GM19023 (cell line): ENCODE results near the gene TMEM266.
"Not testable (repeated sequence)": the region's sequence is repeated elsewhere in the genome, so short reads cannot be mapped to it uniquely, and the experiment has no call there.

Experiments used
- ATAC-seq: cut with Tn5 transposase; IDR thresholded peaks from one replicate; pipeline ENCODE4 v1.9.1; 2021; ENCODE audit warnings: mild to moderate bottlenecking, moderate library complexity; ENCODE audit not compliant: unreplicated experiment

TMEM266 gene, protein sequence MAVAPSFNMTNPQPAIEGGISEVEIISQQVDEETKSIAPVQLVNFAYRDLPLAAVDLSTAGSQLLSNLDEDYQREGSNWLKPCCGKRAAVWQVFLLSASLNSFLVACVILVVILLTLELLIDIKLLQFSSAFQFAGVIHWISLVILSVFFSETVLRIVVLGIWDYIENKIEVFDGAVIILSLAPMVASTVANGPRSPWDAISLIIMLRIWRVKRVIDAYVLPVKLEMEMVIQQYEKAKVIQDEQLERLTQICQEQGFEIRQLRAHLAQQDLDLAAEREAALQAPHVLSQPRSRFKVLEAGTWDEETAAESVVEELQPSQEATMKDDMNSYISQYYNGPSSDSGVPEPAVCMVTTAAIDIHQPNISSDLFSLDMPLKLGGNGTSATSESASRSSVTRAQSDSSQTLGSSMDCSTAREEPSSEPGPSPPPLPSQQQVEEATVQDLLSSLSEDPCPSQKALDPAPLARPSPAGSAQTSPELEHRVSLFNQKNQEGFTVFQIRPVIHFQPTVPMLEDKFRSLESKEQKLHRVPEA

DNA sequence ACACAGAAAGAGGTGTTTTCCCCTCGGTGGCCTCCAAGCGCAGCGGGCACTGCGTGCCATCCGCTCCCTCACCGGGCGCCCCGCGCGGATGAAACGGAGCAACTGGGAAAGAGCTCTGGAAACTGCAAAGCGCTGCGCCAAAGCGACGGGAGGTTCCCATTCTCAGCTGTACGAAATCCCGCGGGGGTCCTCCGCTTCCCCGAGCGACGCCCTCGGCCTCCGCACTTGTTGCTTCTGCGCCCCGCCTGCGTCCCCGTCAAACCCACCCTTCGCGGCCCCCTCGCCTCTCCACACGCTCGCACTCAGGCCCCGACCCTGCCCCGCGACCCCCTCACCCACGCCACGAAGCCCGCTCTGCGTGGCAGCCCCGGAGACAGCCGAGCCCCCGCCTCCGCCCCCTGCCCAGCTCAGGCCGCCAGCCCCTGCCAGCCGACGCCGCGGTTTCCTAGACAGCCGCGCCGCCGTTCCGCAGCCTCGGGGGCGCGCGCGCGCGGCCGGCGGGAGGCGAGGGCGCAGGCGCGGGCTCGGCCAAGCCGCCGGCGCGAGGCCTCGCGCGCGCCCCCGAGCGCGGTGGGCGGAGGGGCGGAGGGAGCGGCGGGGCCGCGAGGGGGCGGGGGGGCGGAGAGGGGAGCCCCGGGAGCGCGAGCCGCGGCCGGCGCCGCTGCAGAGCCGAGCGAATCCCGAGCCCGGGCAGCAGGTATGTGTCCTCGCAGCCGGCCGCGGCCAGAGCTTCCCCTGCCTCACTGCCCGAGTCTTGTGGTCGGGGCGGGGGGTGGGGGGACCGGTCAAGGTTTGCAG is at the start of gene TMEM266:
Gene TMEM266, plus strand, starts transcription at position 666 of the 798 bp plus-strand sequence. CDS start 74,279 bp downstream, outside the sequence.
- ATAC-seq = no peak

GRCh38 chr15:76010613-76011012 is 49.2 kb upstream of the TMEM266 start:
- ATAC-seq = no peak

DNA sequence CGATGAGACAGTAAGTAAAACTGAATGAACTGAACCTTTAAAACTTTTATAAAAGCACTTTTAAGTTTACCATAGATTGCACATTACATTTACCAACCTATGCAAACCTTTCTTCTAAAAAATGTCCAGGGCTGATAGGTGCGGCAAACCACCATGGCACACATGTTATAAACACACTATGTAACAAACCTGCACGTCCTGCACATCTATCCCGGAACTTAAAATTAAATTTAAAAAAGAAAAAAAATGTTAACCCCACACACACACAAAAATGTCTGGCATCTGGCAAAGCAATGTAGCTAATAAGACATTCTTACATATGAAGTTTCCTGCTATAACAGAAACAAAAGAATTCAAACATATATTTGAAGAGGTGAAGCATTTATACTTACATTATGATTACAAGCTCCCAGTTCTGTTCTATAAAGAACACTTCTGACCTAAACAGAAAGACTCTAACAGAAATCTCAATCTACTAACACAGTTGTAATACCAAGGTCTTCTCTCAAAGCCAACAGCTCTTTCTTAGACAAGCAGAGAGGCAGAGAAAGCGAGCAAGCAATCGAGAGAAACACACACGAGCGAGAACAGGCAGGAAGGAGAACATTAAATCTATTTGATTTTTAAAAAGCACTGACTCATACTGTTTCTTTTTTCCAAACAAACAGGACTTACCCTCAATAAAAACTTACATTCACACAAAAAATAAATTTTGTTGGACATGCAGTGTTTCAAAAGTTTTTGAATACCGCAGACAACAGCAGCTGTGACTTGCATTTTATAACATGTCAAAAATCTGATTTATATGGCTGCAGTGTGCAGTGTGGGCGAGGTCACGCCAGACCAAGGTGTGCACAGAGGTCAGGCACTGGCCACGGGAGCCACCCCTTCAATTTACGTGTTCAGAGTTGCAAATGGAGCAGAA is 47.9 kb upstream of the TMEM266 start, which contains the start of gene NRG4:
Gene NRG4, minus strand, starts transcription at position 798 of the 925 bp plus-strand sequence. CDS start 1,194 bp downstream, outside the sequence.
- ATAC-seq = no peak

- not testable (repeated sequence) for ATAC-seq
These were observed 46.3 kb upstream of the TMEM266 start for GRCh38 chr15:76013470-76013869.

DNA sequence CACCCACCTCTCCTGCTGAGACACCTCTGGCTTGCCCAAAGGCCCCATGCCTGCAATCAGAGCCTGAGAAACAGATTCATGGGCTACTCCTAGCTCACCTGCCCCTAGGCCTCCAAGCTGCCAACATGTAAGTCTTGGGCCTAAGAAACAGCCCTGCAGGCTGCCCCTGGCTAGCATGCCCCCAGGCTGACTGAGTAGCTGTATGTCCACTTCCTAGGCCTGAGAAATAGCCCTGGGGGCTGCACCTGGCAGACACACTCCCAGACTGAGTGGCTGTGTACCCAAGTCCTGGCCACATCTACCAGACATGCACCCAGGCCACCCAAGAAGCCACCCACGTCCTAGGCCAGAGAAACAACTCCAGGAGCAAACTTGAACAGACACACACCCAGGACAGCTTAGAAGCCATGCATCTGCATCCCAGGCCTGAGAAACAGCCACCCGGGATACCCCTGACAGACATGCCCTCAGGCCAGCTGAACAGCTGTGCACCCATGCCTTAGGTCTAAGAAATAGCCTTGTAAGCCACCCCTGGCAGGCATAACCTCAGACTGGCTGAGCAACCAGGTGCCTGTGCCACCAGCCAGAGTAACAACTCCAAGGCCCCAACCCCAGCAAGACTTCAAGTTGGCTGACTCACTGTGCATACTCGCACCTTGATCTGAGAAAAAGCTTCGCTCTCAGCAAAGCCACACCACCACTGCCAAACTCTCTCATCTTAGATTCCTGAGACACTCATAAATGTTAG is 35.6 kb upstream of the TMEM266 start:
- ATAC-seq = no peak

- no peak for ATAC-seq
These were observed 27.7 kb upstream of the TMEM266 start for GRCh38 chr15:76032046-76032445.

DNA sequence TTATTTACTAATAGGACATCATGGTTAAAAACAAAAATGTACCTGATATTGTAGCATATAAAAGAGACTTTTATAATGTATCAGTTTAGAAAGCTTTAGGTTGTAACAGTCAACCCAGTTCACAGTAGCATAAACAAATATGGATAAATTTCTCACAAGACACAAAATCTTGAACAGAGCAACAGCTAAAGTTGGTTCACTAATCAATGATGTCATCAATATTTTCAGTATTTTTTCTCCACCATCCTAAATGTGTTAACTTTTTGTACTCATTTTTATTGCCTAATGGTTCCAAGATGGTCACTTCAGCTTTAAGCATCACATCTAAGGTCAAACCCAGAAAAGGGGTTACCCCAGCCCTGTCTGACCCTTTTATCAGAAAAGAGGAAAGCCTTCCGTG is 26.3 kb upstream of the TMEM266 start:
- ATAC-seq = no peak

DNA sequence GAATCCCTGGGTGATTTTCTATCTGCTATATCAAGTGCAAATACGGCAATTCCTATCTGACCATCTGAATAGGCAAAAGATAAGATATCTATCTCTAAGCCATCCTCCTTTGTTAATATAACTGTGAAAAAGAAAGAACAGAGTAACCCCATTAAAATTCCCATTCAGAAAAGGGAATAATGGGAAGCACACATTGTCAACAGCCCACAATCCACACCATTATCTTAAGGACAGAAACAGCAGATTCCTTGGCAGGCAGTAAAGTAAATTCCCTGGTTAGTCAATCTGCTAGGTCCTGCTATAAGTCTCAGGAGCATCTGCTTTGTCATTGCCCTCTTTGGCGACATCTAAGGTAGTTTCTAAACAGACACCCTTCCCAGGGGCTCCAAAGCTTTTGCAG is 25.7 kb upstream of the TMEM266 start:
- ATAC-seq = no peak

DNA sequence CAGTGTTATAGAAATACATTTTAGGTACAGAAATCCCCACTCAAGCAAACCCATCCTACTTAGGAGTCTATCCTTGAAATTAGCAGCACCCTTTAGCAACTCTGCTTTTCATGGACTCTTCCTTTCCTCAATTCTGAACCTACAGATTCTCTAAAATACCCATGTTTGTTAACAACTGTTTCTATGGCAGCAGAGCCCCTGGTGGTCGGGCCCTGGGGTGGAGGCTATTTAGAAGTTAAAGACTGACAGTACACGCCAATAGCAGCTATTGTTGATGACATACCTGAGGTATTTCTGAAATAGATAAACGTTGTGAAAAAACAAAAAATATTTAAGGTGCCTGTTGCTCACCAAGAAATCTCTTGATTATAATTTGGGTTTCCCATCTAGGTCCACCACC is 24.2 kb upstream of the TMEM266 start:
- no peak for ATAC-seq

DNA sequence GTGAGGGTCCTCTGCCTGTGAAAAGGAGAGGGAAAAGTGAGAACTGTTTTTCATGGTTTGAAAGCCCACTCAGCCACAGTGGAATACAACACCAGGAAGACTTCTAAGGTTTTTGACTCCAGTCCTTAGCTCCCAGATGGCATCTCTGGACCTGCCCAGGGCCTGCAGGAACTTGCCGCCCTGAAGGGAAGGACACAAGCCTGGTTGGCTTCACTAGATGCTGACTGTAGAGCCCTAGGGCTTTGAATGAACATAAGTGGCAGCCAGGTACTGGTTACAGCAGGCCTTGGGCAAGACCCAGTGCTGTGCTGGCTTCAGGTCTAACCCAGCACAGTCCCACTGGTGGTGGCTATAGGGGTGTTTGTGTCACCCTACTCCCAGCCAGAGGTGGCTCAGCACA is 21.3 kb upstream of the TMEM266 start:
- no peak for ATAC-seq

- ATAC-seq = not testable (repeated sequence)
These were observed 5.6 kb upstream of the TMEM266 start for GRCh38 chr15:76054201-76054600.

GRCh38 chr15:76056931-76057330 is 2.9 kb upstream of the TMEM266 start:
- no peak for ATAC-seq

GRCh38 chr15:76057332-76058000 is 2.3 kb upstream of the TMEM266 start:
- ATAC-seq = no peak

DNA sequence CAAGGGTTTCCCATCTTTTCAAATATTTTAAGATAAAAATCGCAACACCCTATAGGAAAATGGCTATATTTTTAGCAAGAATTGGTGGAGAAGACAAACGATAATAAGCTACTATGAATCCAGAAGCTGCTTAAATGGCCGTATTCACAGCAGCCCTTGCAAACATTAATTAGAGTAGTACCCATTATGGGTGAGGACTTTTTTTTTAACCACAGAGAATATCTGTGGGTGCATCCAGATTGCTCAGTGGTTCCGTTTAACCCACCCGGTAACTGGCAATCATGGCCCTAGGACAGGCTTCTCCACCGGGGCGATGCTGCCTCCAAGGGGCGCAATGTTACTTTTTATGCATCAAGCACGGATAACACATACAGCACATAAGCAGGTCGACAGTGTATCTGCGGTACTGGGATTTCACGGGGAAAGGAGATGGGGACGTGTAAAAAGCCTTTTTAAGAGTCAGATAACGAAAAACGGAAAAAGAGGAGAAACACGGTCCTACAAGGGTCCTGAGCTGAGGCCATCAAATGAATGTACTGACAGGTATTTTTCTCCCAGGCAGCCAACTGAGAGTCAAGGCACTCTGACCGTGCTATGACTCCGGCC is 968 bp upstream of the TMEM266 start:
- no peak for ATAC-seq

DNA sequence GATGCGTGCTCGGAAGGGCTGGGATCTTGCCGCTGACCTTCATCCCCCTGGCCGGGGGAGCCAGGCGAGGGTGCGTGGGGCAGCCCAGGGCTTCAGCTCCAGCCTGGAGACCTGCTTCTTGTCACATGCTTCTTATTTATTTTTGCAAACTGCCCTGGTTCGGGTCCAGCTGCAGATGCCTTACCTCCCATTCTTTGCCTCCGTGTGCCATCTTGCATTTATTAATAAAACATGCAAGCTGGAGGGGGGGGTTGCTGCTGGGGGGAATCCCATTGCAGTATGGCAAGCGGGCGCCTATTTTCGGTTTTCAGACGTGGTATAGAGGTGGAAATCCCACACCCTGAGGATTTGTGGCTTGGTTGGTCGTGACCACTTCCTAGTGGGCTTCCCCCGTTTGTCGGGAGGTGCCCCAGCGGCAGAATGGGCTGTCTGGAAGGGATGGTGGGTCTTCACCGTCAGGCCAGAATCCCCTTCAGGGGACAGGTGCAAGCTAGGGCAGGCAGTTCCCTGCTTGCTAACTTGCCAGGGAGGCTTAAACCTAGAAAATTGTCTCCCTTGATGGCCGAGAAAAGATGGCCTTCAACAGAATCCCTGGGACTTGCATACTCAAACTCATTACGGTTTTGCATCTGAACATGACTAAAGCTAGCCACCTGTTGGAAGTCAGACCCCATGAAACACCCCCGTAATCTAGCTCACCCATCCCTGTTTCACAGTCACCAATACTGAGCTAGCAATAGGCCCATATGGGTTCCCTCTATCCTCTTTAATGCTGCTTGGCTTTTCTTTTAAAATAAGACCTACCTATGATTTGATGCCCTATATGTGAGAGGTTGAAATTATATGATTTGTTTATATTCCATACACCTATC is 569 bp downstream of the TMEM266 start:
- no peak for ATAC-seq

DNA sequence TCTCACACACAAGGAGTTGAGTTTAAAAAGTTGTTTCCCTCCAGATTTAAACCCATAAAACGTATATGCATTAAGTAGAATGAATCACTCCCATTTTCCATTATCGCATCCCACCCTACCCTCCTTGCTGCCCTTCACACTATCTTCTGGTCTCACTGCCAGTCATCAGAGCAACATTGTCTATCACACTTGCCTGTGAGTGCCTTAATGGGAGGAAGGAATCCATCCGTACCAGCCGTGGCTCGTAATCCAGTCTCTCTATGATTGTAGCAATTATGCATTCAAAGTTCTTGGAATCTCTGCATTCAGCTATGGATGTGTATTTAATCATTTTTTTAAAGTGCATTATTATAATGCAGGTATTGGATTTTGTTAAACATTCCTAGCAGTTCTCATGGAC is 1.9 kb downstream of the TMEM266 start:
- ATAC-seq = no peak

- no peak for ATAC-seq
These were observed 2.5 kb downstream of the TMEM266 start for GRCh38 chr15:76062286-76062685.

DNA sequence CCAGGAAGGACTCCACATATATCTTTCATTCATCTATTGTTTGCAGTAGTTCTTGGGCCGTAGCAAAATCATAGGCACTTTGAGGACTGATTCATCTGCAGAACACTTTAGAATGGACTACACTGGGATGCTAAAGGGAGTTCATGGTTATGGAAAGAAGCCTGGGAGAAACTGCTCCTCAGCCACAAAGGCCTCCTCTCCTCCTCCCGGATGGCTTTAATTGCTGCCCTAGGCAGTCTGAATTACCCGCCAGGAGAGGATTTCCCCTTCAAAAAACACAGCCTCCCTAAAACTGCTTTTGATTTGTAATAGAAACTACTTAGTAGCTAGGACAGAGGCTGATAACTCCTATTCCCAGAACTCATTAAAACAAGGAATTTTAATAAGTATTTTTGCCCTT is 4.6 kb downstream of the TMEM266 start:
- ATAC-seq = no peak
